HCT116 (cell line): ENCODE measurements around the gene PEF1.

ENCODE experiments used
- CTCF ChIP-seq, 3 experiments: fragments of 200-600 bp in 1 of 3; sonication (generic) in 1 of 3; IDR thresholded peaks in 2 of 3; conservative IDR thresholded peaks in 1 of 3; 2 replicates each; pipeline ENCODE4 v1.5.1; 2012 to 2017; ENCODE audit warnings: low read depth in 2 of 3, low read length in 2 of 3, antibody characterized with exemption in 1 of 3, borderline replicate concordance in 1 of 3, control low read depth in 1 of 3, mild to moderate bottlenecking in 1 of 3, mixed read lengths in 1 of 3, mixed run types in 1 of 3, moderate library complexity in 1 of 3; ENCODE audit not compliant: insufficient read depth in 1 of 3
- ELF1 ChIP-seq: IDR thresholded peaks from 2 replicates; pipeline ENCODE4 v1.6.1; 2012; ENCODE audit warnings: low read depth, borderline replicate concordance
- MAX ChIP-seq: IDR thresholded peaks from 2 replicates; pipeline ENCODE4 v1.6.1; 2012
- POLR2A ChIP-seq: IDR thresholded peaks from 2 replicates; pipeline ENCODE4 v1.7.0; 2011; ENCODE audit warnings: borderline replicate concordance; ENCODE audit not compliant: insufficient read depth, insufficient read length; ENCODE audit errors: extremely low read depth
- SIN3A ChIP-seq: IDR thresholded peaks from 2 replicates; pipeline ENCODE4 v1.6.1; 2012; ENCODE audit warnings: low read depth
- ZFX ChIP-seq: fragments of 450-650 bp; IDR thresholded peaks from 2 replicates; pipeline ENCODE4 v1.6.1; 2017
- TF ChIP-seq, protein P1 (sequence below): IDR thresholded peaks from 2 replicates; pipeline ENCODE4 v1.6.1; 2011; ENCODE audit warnings: mild to moderate bottlenecking, low read length, moderate library complexity; ENCODE audit not compliant: insufficient replicate concordance; ENCODE audit errors: extremely low read depth

- TF ChIP-seq ZFX = no peak
- TF ChIP-seq POLR2A = no peak
- no peak for TF ChIP-seq SIN3A
- no peak for TF ChIP-seq CTCF (IDR thresholded peaks at IDR 0.05 in 2 of 3, conservative IDR thresholded peaks at IDR 0.05 in 1 of 3; ENCODE audit: borderline replicate concordance in 1 of 3, insufficient read depth in 1 of 3, low read depth in 2 of 3, low read length in 2 of 3)
- no peak for TF ChIP-seq MAX
- TF ChIP-seq, protein P1, sequence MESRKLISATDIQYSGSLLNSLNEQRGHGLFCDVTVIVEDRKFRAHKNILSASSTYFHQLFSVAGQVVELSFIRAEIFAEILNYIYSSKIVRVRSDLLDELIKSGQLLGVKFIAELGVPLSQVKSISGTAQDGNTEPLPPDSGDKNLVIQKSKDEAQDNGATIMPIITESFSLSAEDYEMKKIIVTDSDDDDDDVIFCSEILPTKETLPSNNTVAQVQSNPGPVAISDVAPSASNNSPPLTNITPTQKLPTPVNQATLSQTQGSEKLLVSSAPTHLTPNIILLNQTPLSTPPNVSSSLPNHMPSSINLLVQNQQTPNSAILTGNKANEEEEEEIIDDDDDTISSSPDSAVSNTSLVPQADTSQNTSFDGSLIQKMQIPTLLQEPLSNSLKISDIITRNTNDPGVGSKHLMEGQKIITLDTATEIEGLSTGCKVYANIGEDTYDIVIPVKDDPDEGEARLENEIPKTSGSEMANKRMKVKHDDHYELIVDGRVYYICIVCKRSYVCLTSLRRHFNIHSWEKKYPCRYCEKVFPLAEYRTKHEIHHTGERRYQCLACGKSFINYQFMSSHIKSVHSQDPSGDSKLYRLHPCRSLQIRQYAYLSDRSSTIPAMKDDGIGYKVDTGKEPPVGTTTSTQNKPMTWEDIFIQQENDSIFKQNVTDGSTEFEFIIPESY = no peak
- no peak for TF ChIP-seq ELF1
Measured at GRCh38 chr1:31624309-31624708, 20.4 kb downstream of the PEF1 start.
